Measurements from ENCODE around the gene MAP6D1.

The MAP6D1 gene

DNA sequence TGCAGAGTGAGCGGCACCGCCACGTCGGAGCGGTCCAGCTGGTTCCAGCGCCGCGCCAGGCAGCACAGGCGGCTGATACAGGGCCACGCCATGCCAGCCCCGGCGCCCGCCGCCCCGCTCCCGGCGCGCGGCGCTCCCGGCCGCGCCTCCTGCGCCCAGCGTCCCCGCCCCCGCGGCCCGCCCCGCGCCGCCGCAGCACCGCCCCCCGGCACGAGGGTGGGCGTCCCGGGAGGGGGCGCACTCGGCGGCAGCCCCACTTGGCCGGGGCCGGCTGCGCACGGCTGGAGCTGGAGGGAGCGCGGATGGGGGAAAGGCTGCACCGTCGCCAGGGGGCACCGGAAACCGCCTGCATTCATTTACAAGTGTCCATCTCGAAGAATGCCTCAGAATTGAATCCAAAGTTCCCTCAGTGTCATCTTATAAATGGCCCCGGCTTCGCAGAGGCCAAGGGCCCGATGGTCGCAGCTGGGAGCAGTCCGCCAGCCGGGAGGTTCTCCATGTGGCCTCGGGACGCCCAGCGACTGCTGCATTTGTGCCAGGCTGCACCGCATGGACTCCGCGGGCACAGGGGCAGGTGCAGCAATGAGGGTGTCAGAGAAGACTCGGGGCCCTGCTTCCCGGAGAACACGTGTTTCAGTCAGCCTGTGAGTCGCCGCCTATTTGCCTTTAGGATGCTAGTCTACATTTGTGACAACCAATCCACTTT is at the start of gene MAP6D1:
MAP6D1 (minus strand) TSS at position 122 of the 706 bp plus-strand sequence; CDS start at position 92, 30 bp downstream.
- ATAC-seq (peak; percentile 73), DNase-seq (peak; percentile 70)

DNA sequence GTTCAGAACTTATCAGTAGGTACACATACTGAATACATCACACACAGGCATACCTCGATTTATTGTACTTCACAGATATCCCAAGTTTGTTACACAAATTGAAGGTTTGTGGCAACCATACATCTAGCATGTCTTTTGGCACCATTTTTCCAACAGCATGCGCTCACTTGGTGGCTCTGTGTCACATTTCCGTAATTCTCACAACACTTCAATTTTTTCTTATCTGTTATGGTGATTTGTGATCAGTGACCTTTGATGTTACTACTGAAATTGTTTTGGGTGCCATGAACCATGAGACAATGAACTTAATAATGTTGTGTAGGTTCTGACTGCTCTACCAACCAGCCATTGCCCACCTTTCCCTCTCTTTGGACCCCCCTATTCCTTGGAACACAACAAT is 48.5 kb upstream of the MAP6D1 start:
- ATAC-seq (no peak), DNase-seq (no peak)

DNA sequence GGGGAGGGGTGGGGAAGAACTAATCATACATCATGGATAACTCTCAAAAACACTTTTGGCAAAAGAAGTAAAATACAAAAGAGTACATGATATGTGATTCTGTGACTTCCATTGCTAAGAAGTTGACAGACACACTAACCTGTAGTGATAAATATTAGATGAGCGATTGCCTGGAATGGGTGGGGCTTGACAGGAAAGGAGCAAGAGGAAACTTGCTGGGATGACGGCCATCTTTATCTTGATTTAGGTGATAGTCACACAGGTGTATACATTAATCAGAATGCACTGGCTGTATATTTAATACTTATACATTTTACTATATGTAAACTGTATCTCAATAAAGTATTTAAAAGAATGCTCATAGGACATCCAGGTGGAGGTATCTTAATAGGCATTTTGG is 46.2 kb upstream of the MAP6D1 start:
- no peak for ATAC-seq

DNA sequence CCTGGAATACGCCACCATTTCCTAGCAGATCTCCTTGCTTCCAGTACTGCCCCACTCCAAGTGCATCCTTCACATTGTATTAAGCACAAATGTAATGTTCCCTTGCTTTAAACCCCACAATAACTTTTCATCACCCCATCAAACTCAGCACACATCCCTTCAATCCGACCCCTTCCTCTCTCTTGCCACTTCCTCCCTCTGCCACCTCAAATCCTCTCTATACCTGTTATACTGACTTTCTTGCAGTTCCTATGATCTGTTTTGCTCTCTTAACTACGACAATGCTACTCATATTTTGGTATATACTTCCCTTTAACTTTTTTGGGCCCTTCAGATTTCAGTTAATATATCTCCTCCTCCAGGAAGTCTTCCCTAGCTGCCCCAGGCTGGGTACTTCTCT is 45.2 kb upstream of the MAP6D1 start:
- DNase-seq (no peak), ATAC-seq (no peak)

More for the DNA sequence above, 46.2 kb upstream of the MAP6D1 start:
- DNase-seq: no peak

DNA sequence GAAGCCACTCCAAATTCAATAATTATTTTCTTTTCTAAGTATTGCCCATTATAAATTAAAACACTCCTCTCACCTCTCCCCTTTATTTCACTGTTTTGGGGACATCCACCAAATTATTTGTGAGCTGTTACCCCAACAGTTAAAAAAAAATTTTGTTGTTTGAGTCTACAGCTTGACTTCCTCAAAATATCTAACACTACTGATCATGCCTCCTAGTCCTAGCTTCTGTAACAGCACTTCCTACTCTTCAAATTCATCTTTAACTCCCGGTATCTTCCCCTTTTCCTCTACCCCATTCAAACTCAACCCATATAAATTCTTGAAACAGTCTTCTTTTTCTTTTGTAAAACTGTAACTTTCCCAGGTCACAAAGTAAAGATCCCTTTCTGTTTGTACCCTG is 43.4 kb upstream of the MAP6D1 start:
- no peak for DNase-seq
- no peak for ATAC-seq

DNA sequence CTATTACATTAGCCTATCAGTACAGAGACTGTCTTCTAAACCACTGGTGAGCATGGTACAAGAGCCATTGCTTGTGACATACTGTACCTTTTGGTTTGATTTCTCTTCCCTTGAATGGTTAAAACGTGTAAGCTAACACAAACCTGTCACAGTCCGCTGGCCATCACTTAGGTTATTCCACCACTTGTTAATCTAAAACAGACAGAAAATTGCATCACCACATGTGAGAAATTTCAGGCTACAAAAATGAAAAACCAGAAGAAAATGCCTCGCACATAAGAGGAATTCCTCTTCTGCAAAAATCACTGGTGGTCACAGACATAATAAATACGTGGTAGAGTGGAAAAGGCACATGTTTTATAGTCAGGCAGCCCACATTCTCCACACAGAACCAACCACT is 37.2 kb upstream of the MAP6D1 start:
- ATAC-seq (no peak), DNase-seq (no peak)

DNA sequence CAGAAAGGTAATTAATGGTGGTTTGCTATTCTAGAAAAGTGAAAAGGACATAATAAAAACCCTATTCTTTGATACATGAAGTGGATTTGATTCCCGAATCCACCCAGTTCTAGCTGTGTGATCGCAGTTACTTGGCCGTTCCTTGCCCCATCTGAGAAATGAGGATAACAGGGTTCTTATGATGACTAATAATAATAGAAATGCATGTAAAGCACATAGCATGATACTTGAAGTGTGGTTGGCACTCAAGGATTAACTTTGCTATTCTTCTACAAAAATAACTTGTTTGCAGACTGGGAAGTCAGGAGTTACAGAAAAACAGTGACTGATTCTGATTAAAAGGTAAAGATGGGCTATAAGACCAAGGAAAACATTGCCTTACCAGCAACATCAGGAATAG is 32.5 kb upstream of the MAP6D1 start:
- DNase-seq (no peak), ATAC-seq (no peak)

DNA sequence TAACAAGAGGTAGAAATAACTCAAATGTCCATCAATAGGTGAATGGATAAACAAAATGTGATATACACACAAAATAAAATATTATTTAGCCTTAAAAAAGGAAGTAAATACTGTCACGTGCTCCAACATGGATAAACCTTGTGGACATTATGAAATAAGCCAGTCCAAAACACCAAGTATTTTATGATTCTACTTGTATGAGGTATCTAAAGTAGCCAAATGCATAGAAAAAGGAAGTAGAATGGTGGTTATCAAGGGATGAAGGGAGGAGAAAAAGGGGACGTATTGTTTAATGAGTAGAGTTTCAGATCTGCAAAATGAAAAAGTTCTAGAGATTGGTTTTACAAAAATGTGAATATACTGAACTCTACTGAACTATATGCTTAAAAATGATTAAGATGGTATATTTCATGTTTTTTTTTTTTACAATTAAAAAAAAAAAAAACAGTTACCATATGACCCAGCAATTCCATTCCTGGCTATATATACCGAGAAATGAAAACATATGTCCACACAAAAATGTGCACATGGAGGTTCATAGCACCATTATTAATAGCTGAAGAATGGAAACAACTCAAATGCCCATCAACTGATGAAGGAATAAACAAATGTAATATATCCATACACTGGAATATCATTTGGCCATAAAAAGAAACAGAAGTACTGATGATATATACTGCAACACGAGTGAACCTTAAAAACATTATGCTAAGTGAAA is 29.1 kb upstream of the MAP6D1 start:
- ATAC-seq (no peak), DNase-seq (no peak)

DNA sequence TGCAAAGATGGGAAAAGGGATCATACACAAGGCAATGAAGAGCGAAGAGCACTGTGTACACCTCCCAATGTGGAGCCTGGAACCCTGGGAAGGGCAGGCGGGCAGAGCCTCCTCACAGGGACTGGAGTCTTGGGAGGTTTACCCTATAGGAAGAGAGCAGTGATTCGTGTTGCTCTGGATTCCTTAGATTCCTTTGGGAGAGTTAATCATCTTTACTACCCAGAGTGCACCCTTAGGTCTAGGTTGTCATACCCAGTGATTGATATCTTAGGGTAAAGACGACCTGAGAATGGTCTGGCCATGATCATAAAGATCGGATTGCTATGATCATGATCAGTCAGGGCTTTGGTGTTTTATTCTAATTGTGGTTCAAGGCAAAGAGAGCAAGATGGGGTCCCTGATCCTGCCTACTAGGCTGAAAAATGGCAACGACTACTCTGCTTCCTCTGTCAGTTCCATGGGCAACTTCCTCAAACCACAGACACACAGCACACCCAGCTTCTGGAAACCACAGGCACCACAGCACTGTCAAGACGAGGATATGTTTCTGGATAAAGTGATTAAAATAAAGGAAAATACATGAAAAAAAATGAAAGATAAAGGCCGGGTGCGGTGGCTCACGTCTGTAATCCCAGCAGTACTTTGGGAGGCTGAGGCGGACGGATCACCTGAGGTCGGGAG is 20.4 kb upstream of the MAP6D1 start:
- DNase-seq (no peak), ATAC-seq (no peak)

DNA sequence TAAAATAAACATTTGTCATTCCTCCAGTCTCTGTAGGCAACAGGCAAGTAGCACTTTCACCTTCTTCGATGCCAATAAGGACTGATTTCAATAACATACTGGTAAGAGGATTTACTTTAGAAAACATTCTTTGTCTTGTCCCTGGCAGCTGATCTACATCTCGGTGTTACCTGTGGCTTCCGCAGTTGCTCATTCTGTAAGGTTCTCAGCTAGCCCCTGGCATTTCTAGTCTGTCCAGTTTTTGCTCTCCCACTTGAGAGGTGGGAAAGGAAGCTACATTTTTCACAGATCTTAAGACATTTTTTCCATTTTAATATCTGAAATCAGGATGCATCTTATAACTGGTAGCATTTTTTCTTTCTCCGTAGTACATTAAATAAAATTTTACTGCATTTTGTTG is 19.7 kb upstream of the MAP6D1 start:
- DNase-seq: no peak
- no peak for ATAC-seq

DNA sequence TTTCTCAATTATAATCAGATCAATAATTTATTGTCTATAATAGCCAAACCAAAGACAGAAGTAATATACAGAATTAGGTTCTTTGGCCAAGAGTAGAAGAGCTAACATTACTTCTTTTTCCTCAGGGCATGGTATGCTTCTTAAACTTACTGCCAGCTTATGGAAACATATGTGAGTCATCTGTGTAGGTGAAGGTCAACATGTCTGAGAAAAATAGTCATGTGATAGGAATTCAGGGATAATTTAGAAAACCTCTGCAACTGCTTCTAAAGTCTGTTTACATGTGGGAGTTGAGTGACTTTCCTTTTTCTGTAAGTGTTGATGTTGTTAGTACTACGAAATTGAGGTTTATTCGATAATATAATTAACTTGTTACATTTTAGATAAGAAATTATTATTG is 19.2 kb upstream of the MAP6D1 start:
- ATAC-seq (peak; percentile 87), DNase-seq (no peak)

DNA sequence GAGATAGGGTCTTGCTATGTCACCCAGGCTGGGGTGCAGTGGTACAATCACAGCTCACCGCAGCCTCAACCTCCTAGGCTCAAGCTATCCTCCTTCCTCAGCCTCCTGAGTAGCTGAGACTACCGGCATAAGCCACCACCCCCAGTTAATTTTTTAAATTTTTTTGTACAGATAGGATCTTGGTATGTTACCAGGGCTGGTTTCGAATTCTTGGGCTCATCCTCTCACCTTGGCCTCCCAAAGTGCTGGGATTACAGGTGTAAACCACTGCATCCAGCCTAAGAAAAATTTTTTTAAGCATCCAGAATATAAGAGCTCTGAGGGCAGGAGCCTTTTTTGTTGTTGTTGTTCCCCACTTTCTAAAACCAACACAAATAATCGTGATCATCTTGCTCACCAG is 14.4 kb upstream of the MAP6D1 start:
- ATAC-seq (no peak), DNase-seq (no peak)

DNA sequence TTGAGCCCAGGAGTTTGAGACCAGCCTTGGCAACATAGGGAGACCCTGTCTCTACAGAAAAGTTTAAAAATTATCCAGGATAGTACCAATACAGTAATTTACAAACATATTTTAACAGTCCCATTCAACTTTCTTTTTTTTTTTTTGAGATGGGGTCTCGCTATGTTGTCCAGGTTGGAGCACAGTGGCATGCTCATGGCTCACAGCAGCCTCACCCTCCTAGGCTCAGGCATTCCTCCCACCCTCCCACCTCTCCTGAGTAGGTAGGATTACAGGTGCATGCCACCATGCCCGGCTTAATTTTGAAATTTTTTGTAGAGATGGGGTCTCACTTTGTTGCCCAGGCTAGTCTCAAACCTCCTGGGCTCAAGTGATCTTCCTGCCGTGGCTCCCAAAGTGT is 12.5 kb upstream of the MAP6D1 start:
- ATAC-seq: no peak

DNA sequence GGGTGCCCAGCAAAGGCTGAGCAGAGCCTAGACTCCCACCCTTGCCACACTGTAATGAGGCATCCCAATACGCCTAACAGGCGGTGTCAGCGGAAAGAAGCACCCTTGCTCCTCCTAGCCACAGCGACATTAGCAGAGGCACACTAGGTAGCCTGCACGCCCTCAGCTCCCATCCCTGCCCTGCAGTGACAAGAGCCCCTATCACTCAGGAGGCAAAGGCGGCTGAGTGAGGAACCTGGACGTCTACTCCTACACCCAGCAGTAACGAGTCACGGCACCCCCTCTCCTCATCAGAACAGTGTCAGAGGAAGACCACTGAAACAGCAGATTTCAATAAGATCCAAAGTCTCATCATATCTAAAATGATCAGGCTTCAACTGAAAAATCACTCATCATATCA is 12.0 kb upstream of the MAP6D1 start:
- ATAC-seq (no peak), DNase-seq (no peak)

More for the DNA sequence above, 12.5 kb upstream of the MAP6D1 start:
- no peak for DNase-seq

DNA sequence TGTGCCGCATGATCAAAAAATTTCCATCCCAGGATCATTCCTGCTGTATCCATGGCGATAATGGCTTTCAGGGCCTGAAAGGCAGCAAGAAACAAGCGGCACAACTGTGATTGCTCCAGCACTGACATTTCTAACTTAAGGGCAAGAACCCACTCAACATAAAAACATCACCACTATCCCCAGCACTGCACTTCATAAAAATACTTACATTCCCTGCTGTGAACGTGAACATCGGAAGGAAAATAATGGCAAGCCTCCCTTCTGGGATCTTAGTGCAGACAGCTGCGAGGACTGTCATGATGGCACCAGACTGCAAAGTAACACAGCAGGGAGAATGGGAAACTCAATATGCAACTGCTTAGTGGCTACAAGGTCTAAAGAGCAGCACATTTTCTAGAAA is 8.1 kb upstream of the MAP6D1 start:
- ATAC-seq (no peak), DNase-seq (no peak)

DNA sequence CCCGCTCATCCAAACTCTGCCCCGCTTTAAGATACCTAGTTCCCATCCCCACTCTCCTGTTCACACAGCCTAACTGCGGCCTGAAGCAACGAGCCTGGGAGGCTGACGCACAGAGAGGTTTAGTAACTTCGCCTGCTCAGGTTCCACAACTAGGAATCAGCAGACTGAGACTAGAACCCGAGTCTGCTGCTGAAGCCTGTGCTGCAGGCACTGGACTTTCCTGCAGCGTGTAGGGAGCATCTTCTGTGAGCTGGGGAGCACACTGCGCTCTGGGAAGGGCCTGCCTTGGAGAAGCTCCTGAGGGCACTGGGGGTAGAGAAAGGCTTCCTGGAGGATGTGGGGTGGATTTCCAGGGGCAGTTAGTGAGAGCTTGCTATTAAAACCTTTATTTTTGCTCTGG is 4.8 kb upstream of the MAP6D1 start:
- DNase-seq (no peak), ATAC-seq (no peak)

DNA sequence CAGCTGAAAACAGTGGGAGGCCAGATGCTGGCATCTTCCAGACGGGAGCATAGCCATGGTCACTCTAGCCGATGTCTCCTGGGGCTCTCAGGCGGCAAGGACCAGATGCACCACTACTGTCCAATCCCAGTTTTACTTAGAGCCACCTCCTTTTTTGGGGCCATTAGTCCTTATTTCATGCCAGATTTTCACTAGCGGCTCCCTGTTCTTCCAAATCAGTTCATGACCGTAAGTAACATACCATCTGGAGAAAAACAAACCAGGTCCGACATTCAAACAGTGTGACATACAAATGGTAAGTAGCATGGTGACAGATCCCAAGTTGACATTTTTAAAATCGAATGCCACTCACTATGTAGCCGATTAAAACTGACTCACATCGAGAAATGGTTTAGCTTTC is 4.1 kb upstream of the MAP6D1 start:
- ATAC-seq: no peak
- DNase-seq: no peak

DNA sequence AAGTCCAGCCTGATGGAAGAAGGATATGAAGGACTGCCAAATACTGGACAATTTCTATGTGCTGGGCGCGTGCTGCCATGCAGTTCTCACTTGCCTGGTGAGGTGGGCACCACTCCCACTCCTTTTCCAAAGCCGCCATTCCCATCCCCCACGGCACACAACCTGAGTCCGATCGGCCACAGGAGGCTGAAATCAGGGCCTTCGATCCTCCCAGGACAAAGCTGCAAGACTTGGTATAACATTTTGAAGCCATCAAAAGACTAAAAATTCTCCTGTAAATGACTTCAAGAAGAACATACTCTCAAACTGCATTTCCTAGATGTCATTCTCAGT is 3.1 kb upstream of the MAP6D1 start:
- ATAC-seq (no peak), DNase-seq (no peak)

DNA sequence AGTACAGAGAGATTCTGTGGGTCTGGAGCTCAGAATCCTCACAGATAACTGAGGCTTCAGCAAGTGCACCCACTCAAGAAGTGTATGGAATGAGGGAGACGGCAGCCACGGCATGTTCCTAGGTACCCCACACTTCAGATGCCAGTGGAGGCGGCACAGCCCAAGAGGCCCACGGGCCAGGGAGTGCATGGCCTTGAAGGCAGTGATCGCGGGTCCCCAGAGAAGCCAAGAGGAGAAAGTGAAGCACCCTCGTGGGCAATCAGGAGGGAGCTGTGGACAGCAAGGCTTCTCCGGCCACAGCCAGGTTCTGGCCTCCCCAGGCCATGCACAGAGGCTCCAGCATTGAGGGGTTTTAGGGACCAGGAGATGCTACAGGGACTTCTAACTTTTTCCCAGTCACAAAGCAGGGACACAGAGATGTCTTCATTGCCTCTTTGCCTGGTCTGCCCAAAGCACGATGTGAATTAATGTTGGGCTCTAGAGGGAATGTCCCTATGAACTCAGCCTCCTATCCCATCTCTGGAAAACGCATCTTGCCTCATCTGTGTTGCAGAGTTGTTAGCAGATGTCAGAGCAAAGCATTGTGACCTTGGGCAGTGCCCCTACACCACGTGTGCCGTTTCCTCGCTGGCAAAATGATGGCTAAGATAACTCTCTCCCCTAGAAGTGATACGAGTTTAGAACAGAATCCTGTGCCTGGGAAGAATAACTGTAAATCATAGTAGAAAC is 2.6 kb upstream of the MAP6D1 start:
- ATAC-seq (no peak), DNase-seq (no peak)

DNA sequence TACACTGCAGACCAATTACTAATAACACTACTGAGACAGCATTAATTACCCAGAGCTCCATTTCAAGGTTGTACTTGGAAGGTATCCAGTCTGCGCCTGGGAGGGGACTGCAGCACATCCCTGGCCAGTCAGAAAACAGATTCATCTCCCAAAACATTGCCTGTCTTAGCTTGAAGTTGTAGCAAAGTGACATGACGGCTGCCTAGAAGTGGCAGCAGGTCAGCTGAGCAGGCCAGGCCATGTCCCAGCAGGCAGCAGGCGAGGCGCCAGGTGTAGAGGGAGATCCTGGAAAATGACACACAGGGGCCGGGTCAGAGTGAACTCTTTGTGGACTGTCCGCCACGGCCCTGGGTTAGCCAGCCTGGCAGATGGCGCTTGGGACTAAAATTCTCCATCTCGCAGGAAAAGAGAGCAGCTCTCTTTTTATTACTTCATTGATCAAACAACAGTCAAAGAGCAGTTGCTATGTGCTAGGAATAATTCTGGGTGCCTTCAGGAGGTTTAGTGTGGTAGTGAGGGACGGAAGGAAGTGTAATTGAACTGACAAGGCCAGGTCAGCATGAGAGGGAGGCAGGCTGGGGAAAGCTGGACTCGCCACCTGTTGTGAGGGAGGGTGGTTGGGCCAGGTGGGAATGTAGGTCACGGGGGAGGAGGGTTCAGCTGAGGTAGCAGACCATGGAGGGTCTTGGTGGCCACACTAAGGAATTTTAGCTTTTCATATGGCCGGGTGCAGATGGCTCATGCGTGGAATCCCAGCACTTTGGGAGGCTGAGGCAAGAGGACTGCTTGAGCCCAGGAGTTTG is 1.3 kb upstream of the MAP6D1 start:
- ATAC-seq: no peak
- no peak for DNase-seq

DNA sequence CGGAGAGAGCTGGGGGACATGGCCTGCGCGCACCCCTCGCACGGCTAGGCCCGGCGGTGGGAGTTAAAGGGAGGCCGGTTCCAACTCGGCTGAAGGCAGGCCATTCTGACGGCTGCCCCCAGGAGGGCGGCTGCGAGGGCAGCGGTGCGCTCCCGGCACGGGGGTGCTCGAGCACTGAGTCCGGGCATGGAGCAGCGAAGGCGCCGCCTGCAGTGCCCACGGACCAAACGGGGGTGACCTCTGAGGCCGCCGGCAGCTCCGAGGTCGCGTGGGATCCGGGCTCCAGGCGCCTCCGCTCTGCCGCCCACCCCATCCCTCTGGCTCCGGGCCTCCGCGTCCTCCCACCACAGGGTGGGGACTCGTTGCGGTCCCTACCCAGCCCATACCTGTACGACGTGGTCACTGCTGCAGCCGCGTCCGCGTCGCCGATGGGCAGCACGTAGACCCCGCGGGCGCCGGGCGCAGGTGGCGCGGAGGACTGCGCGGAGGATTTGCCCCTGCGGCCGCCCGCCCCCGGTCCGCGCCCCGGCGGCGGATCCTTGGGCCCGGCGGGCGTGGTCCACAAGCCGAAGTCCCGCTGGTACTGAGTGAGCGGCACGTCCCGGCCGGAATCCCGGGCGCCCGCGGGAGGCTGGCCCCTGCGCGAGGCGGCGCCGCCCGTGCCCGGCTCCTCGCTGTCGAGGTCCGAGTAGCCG is 469 bp downstream of the MAP6D1 start:
- DNase-seq (peak; percentile 26), ATAC-seq (peak; percentile 55)

Data from stimulated activated naive CD8-positive, alpha-beta T cell treated with anti-CD3 and anti-CD28 coated beads, Interleukin-15, Interleukin-2, amounts not matched to agents 100 U/mL and 50 U/mL, for 24 hours (primary cell).